ENCODE data around the gene SUMF1. TPM values are rescaled to one million over a fixed set of nuclear protein-coding genes. Genes with fewer than 3 reads are reported as not detected.

The SUMF1 gene
- total and polyA plus RNA-seq, 2 of the 4 experiments (the other 2 are of a cell fraction) = 26.3 to 38.4 TPM

GRCh38 chr3:4495294-4496086 lies 28.4 kb upstream of the SUMF1 start:
- in situ Hi-C loops (cut with MboI; ENCODE audit: low sequenced_read_pairs) (no loop called here), dilution Hi-C loops (cut with HindIII; ENCODE audit: low sequenced_read_pairs, unreplicated experiment) (no loop called here), intact Hi-C loops (cut with micrococcal nuclease) (no loop called here)
- Histone ChIP-seq H2BK20ac (ENCODE audit: low read depth, low read length) (no peak overlapping the region), H3K27ac (ENCODE audit: insufficient read depth, low read length) (no peak overlapping the region), H2BK15ac (ENCODE audit: low read depth, low read length) (no peak overlapping the region), H3K14ac (replicated peaks; ENCODE audit: low read depth, low read length) (no peak overlapping the region), H4K5ac (ENCODE audit: low read depth, low read length) (no peak overlapping the region), H2AFZ (replicated peaks; ENCODE audit: low read length, poor library complexity) (no peak overlapping the region), H3K23ac (ENCODE audit: low read depth, low read length) (no peak overlapping the region), H2AK9ac (replicated peaks; ENCODE audit: low read depth, low read length, poor library complexity) (no peak overlapping the region), H3K56ac (ENCODE audit: extremely low read depth, insufficient read depth, low read length) (no peak overlapping the region), H3K4me1 (ENCODE audit: control insufficient read depth, insufficient read depth, low read length) (no peaks in the 10 kb centered on the region; the same call in 1 of the 2 replicates), H3K27me3 (ENCODE audit: control insufficient read depth, insufficient read depth, low read length) (no peaks in the 10 kb centered on the region), H4K91ac (ENCODE audit: insufficient read depth, low read depth, low read length) (no peak overlapping the region), H3K9ac (ENCODE audit: low read depth, low read length) (no peak overlapping the region), H3K18ac (ENCODE audit: low read depth, low read length) (no peak overlapping the region), H3K4me2 (ENCODE audit: low read depth, low read length) (no peak overlapping the region; the same call in 1 of the 2 replicates), H3K79me1 (ENCODE audit: low read depth in 1 of 2, low read length in 2 of 2) (no peaks in the 10 kb centered on the region), H3K9me3 (ENCODE audit: control insufficient read depth, insufficient read depth, low read length) (no peaks in the 10 kb centered on the region), H2AK5ac (ENCODE audit: low read depth, low read length) (no peak overlapping the region), H4K20me1 (ENCODE audit: insufficient read depth, low read length) (no peaks in the 10 kb centered on the region), H2BK5ac (ENCODE audit: low read depth, low read length, poor library complexity, severe bottlenecking) (no peak overlapping the region), H4K8ac (ENCODE audit: low read depth in 2 of 2, low read length in 2 of 2) (no peak overlapping the region), H3K4ac (ENCODE audit: low read depth, low read length) (no peak overlapping the region), H2BK120ac (ENCODE audit: low read depth, low read length) (no peak overlapping the region), H3K36me3 (ENCODE audit: control insufficient read depth, insufficient read depth, low read length) (no peaks in the 10 kb centered on the region), H3K9me1 (ENCODE audit: insufficient read depth, low read length) (no peaks in the 10 kb centered on the region; the same call in 1 of the 2 replicates), H3K4me3 (ENCODE audit: insufficient read depth, low read depth, low read length) (no peak overlapping the region)
- TF ChIP-seq CEBPB (IDR thresholded peaks at IDR 0.05; ENCODE audit: low read depth, low read length) (peak; percentile 45; the same call in 1 of the 2 replicates), RCOR1 (IDR thresholded peaks at IDR 0.05; ENCODE audit: insufficient replicate concordance, low read length) (no peak)
- 100% methylated on average over 1 of the region's 3 CpGs; no CpG with 5 or more reads in 1 of the 2 experiments for WGBS, 2 experiments (ENCODE audit: extremely low coverage in 2 of 2, insufficient read length in 1 of 2)
- DNase-seq (no peak), ATAC-seq (ENCODE audit: low read depth) (no peak)
- BruUV-seq (replicated peaks) = no TSS peak
- POLR2A ChIA-PET (ENCODE audit: unreplicated experiment) = no interaction called here
- CTCF ChIA-PET = no interaction called here
